C4-2B (cell line): ENCODE data around the gene JARID2.
"Not testable (repeated sequence)": the region's sequence is repeated elsewhere in the genome, so short reads cannot be mapped to it uniquely, and the experiment has no call there.

Experiments
- H3K27ac ChIP-seq: fragments of 450-650 bp; 2 replicates; pipeline ENCODE4 v1.5.1; 2017
- CTCF ChIP-seq: fragments of 450-650 bp; conservative IDR thresholded peaks from 2 replicates; pipeline ENCODE4 v1.5.1; 2017; ENCODE audit warnings: mild to moderate bottlenecking
- ZFX ChIP-seq: fragments of 450-650 bp; IDR thresholded peaks from 2 replicates; pipeline ENCODE4 v1.6.1; 2017

Gene JARID2

DNA sequence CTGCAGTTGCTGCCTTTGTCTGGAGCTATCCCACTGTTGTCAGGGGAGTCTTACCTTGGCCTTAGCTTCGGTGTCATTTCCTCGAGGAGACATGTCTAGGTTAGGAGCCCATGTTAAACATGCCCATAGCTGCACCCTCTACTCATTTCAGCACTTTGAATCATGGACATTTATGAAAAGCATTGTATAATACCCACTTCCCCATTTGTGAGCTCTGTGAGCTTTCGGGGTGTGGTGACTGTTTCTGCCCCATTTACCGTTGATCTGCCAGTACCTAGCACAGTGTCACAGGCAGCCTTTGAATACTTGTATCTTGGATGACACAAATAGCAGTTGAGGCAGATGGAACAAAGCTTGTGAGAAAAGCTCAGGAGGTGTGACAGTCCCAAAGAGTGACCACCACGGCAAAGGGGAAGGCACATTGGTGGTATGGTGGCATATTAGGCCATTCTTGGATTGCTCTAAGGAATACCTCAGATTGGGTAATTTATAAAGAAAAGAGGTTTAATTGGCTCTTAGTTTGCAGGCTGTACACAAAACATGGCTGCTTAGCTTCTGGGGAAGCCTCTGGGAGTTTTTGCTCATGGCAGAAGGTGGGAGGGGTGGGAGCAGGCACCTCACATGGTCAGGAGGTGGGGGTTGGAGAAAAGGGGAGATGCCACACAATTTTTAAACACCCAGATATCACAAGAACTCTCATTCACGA, 42.0 kb downstream of the JARID2 start:
- TF ChIP-seq CTCF = no peak
- no peak for TF ChIP-seq ZFX
- no peak overlapping the region for H3K27ac ChIP-seq

- TF ChIP-seq ZFX = no peak
- no peak for TF ChIP-seq CTCF
- no peak overlapping the region for H3K27ac ChIP-seq
These were observed 43.0 kb downstream of the JARID2 start for GRCh38 chr6:15288856-15289255.

DNA sequence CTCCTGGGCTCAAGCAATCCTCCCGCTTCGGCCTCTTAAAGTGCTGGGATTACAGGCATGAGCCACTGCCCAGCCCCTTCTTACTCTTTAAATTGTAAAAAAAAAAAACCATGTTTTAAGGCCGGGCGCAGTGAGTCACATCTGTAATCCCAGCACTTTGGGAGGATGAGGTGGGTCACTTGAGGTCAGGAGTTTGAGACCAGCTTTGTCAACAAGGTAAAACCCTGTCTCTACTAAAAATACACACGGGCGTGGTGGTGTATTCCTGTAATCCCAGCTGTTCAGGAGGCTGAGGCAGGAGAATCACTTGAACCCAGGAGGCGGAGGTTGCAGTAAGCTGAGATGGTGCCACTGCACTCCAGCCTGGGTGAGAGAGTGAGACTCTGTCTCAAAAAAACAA, 43.6 kb downstream of the JARID2 start:
- H3K27ac ChIP-seq = not testable (repeated sequence)

GRCh38 chr6:15290067-15290680, 44.3 kb downstream of the JARID2 start:
- no peak overlapping the region for H3K27ac ChIP-seq
- TF ChIP-seq ZFX = no peak
- no peak for TF ChIP-seq CTCF

DNA sequence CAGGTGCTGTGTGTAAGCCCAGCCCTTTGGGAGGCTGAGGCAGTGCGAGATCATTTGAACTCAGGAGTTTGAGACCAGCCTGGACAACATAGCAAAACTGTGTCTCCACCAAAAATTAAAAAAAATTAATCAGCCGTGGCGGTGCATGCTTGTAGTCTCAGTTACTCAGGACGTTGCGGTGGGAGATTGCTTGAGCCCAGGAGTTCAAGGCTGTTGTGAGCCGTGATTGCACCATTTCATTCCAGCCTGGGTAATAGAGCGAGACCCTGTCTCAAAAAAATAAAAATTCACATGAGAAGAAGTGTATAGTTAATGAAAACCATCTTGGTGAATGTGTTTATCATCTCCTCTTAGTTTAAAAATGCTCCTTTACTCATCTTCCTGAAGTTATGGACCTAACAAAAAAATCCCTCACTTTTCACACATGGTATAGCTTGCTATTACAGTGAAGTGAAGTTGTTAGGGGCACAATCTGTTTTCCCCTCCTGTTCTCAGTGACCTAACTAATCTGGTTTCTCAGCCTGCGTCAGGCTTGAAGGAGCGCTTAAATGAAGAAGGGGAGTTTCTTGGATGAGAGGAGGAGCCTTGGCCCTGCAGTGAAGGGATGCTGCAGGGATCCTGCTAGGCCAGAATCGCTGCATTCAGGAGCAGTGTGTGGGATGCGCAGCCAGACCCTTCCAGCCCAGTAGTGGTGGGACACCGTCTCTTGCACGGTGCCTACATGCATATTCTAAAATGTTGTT, 45.3 kb downstream of the JARID2 start:
- no peak overlapping the region for H3K27ac ChIP-seq
- TF ChIP-seq CTCF (no peak), ZFX (no peak)

GRCh38 chr6:15292721-15293302, 46.9 kb downstream of the JARID2 start:
- peak overlapping the region; percentile 32; the same call in 1 of the 2 replicates for H3K27ac ChIP-seq
- TF ChIP-seq CTCF = no peak
- no peak for TF ChIP-seq ZFX

DNA sequence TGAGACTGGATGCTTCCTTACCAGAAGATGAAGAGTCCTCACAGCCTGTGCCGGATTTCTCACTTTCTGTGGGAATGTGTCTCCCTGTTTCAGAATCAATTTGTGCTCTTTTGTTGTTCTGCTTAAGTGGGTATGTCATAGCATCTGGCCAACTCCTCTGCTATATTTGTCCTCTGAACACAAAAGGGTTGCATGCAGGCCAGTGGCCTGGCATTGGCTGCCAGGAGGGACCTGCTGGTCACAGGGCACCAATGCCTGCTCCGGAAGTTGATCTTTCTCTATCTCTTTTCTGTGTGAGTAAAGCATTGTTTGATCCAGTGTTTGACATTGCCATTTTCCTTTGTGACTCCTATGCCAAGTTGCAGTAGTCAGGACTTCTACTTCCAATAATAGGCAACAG, 47.8 kb downstream of the JARID2 start:
- no peak for TF ChIP-seq ZFX
- H3K27ac ChIP-seq = peak overlapping the region; percentile 14; the same call in 1 of the 2 replicates

DNA sequence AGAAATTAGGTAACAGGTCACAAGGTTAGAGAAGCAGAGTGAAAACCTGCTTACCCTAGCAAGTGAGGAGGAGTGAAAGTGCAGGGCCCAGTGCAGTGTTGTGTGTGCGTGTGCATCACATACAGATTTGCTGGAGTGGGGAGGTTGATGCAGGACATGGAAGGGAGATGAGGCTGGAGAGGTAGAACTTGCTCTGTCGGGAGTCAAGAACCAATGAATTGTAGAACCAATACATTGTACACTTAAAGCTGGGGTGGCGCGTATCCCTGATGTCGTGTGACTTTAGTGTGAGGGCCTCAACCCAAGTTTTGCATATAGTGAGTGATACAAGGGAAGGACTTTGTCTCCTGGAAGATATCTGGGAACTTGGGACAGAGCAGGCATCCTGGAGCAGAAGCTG, 48.6 kb downstream of the JARID2 start:
- no peak for TF ChIP-seq ZFX
- no peak for TF ChIP-seq CTCF
- no peak overlapping the region; the same call in 1 of the 2 replicates for H3K27ac ChIP-seq
